Psoas muscle (tissue), 8 donors: Measurements from ENCODE around the gene SMARCD3. TPM values are rescaled to one million over a fixed set of nuclear protein-coding genes. Genes with fewer than 3 reads are reported as not detected.

ENCODE experiments used
- ATAC-seq, 4 donors: fragments of 200-7000 bp; cut with Tn5 transposase; one replicate each; pipeline ENCODE4 v1.9.1; 2020; ENCODE audit warnings: moderate library complexity in 3 of 4, mild to moderate bottlenecking in 2 of 4
- DNase-seq, 2 donors: peaks; one replicate each; pipeline ENCODE4 v3.0.0-alpha.2; 2020
- H3K27ac ChIP-seq: fragments of 200-600 bp; one replicate; pipeline ENCODE4 v1.8.0; 2022
- H3K27me3 ChIP-seq, 3 donors: fragments of 200-600 bp in 1 of 3; one replicate each; pipeline versions ENCODE4 v1.6.1 to v1.8.0; 2013 to 2022; ENCODE audit warnings: low read length in 2 of 3, mild to moderate bottlenecking in 2 of 3, moderate library complexity in 1 of 3; ENCODE audit not compliant: insufficient read depth in 3 of 3
- H3K36me3 ChIP-seq, 2 donors: fragments of 200-600 bp in 1 of 2; one replicate each; pipeline versions ENCODE4 v1.6.1 to v1.8.0; 2013 to 2022; ENCODE audit warnings: low read depth in 1 of 2, mild to moderate bottlenecking in 1 of 2, moderate library complexity in 1 of 2; ENCODE audit not compliant: insufficient read depth in 1 of 2
- H3K4me1 ChIP-seq: fragments of 200-600 bp; one replicate; pipeline ENCODE4 v1.8.0; 2022
- H3K4me3 ChIP-seq: fragments of 200-600 bp; one replicate; pipeline ENCODE4 v1.8.0; 2022; ENCODE audit warnings: mild to moderate bottlenecking
- H3K9me3 ChIP-seq: fragments of 200-600 bp; one replicate; pipeline ENCODE4 v1.8.0; 2022
- WGBS, 3 donors: extraction: QIAGEN DNeasy Blood & Tissue Kit; methylation state at CpG; one replicate each; pipeline versions ENCODE4 v1.1.6 to v1.1.7; 2013; 5-methylcytosine and 5-hydroxymethylcytosine counted together
- intact Hi-C, 2 donors: fragments of 100-400 bp; cut with DNase I; formaldehyde crosslinking; loops; one replicate each; pipeline versions ENCODE4 v1.11.0 to v1.14.2; 2022
- polyA plus RNA-seq, 3 donors: library from polyadenylated mRNA; stranded (reverse); fragments of 200-250 nt; gene quantifications; one replicate each; pipeline ENCODE4 v1.2.3, GENCODE V29; 2013
- total RNA-seq, 4 donors: library from RNA; stranded (reverse); fragmentation: NEBNext Ultra II Directional in 2 of 4; extraction: Animal tissue kit (Norgen Biotek cat#: 25700) in 2 of 4; gene quantifications; one replicate each; pipeline versions ENCODE4 v1.2.1 to v1.2.4, GENCODE V29; 2021 to 2023
- TF ChIP-seq, protein P1 (sequence below): fragments of 200-600 bp; IDR thresholded peaks from one replicate; pipeline ENCODE4 v1.8.0; 2022; ENCODE audit warnings: antibody characterized with exemption
- donor health status: healthy with polysubstance abuse.
- donor health status: DM: no; HTN: no; CAD: no; lungs with moderate emphysema.
- donor health status: Bipolar disorder and iron deficiency.
- donor health status: healthy.
- donor health status: DM: yes; HTN: yes; CAD: no.
- donor health status: DM: no; HTN: no; CAD: no.
- donor health status: DM: no; HTN: no; CAD: no.
- donor health status: DM: yes; HTN: yes; CAD: no.

SMARCD3 gene
- total and polyA plus RNA-seq, 7 donors: 38.3 to 138 (median 92.5) TPM

DNA sequence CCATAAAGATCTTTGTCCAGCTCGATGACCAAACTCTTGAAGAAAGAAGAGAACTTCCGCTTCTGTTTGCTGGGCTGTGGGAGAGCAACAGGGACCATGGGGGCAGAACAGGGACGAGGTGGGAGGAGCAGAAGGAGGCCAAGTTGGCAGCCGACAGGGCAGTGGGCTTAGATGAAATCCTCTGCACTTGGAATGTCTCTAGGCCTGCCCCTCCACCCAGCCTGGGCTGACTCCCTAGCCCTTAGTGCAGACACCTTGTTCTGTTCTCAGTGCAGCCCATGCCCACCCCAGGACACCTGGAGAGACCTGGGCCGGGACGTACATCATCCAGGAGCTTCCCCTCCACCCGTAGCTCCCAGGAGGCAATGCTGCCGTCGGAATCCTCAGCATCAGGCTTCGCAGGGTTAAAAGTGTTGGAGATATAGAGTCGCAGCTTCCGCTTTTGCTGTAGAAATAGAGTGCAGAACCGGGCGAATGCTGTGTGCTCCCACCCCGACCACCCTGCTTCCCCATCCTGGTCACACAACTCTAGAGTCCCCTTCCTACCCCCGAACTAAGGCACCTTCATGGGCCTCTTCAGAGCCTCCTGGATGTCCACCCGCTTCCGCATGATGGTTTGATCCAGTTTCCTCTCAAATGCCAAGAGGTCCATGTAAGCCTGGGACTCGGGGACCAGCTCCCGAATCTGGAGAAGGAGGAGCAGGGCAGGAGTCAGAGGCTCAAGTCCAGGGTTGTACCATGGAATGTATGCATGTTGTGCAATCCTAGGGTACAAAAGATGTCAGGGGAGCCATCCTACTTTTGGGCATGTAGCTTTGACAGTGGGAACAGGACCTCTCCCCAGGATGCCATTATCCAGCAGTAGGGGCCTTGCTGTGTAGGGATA is 6.1 kb downstream of the SMARCD3 start:
- DNase-seq (no peak), ATAC-seq (no peak)
- peaks cover 0 to 66% of the 10 kb centered on the region in 2 donors for H3K36me3 ChIP-seq
- TF ChIP-seq, protein P1, sequence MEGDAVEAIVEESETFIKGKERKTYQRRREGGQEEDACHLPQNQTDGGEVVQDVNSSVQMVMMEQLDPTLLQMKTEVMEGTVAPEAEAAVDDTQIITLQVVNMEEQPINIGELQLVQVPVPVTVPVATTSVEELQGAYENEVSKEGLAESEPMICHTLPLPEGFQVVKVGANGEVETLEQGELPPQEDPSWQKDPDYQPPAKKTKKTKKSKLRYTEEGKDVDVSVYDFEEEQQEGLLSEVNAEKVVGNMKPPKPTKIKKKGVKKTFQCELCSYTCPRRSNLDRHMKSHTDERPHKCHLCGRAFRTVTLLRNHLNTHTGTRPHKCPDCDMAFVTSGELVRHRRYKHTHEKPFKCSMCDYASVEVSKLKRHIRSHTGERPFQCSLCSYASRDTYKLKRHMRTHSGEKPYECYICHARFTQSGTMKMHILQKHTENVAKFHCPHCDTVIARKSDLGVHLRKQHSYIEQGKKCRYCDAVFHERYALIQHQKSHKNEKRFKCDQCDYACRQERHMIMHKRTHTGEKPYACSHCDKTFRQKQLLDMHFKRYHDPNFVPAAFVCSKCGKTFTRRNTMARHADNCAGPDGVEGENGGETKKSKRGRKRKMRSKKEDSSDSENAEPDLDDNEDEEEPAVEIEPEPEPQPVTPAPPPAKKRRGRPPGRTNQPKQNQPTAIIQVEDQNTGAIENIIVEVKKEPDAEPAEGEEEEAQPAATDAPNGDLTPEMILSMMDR: no peak
- WGBS, 3 donors: 64 to 74% (median 69%) methylated on average over 19 to 20 of the region's 20 CpGs
- H3K9me3 ChIP-seq: no peaks in the 10 kb centered on the region
- intact Hi-C loops: loop anchor here (5.0 kb wide), 3 partner anchors 50 to 120 kb away; no protein-coding TSS in a partner anchor
- no peaks in the 10 kb centered on the region for H3K27me3 ChIP-seq
- peaks cover 52% of the 10 kb centered on the region for H3K4me1 ChIP-seq
- H3K27ac ChIP-seq: no peak overlapping the region
- H3K4me3 ChIP-seq: no peak overlapping the region

- peaks cover 57% of the 10 kb centered on the region for H3K4me1 ChIP-seq
Observed at GRCh38 chr7:151241755-151242096, 6.8 kb downstream of the SMARCD3 start.

GRCh38 chr7:151240942-151241754 is 7.3 kb downstream of the SMARCD3 start:
- no peak for DNase-seq
- Histone ChIP-seq H3K4me3 (no peak overlapping the region), H3K36me3 (peaks cover 0 to 79% of the 10 kb centered on the region in 2 donors), H3K9me3 (no peaks in the 10 kb centered on the region), H3K4me1 (peaks cover 51% of the 10 kb centered on the region), H3K27me3 (no peaks in the 10 kb centered on the region), H3K27ac (peak overlapping the region; percentile 42)
- intact Hi-C loops: loop anchor here (5.0 kb wide), 3 partner anchors 49 to 119 kb away; no protein-coding TSS in a partner anchor
- TF ChIP-seq, protein P1: no peak
- ATAC-seq: no peak
- 74 to 85% (median 77%) methylated on average over 7 of the region's 7 CpGs for WGBS, 3 donors

More at GRCh38 chr7:151241755-151242096, 6.8 kb downstream of the SMARCD3 start:
- peak in 1 of 2 donors; percentile 39 for DNase-seq
- 83 to 90% (median 86%) methylated on average over 9 of the region's 9 CpGs for WGBS, 3 donors
- Histone ChIP-seq H3K4me3 (no peak overlapping the region), H3K27ac (peak overlapping the region; percentile 16), H3K9me3 (no peaks in the 10 kb centered on the region), H3K27me3 (no peaks in the 10 kb centered on the region), H3K36me3 (peaks cover 0 to 73% of the 10 kb centered on the region in 2 donors)
- no peak for ATAC-seq
- intact Hi-C loops: loop anchor here (5.0 kb wide), 3 partner anchors 49 to 119 kb away; no protein-coding TSS in a partner anchor
- TF ChIP-seq, protein P1: no peak

DNA sequence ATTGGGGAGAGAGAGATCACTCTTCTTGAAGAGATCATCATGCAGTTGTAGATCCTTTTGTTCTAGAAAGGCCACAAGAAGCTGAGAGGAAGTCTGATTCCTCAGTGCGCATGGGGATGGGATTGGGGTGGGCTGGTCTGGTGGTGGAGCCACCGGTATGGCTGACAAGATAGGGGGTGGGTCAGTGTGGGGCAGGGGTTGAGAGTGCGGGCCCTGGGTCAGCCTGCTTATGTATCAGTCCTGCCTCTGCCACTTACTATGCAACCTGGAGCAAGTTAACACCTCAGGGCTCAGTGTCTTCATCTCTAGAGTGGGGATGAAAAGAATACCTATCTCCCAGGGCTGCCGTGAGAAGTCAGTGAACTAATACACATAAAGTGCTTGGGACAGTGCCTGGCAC is 8.0 kb downstream of the SMARCD3 start:
- intact Hi-C loops: loop anchor here (5.0 kb wide), 3 partner anchors 48 to 118 kb away; no protein-coding TSS in a partner anchor
- no peaks in the 10 kb centered on the region for H3K27me3 ChIP-seq

More for the DNA sequence above, 8.0 kb downstream of the SMARCD3 start:
- peaks cover 0 to 85% of the 10 kb centered on the region in 2 donors for H3K36me3 ChIP-seq
- H3K9me3 ChIP-seq: no peaks in the 10 kb centered on the region
- no peak overlapping the region for H3K4me3 ChIP-seq
- H3K4me1 ChIP-seq: peaks cover 45% of the 10 kb centered on the region
- no peak for ATAC-seq
- TF ChIP-seq, protein P1: no peak
- peak overlapping the region; percentile 42 for H3K27ac ChIP-seq
- no peak for DNase-seq
- WGBS, 3 donors: 59 to 70% (median 64%) methylated on average over 4 of the region's 4 CpGs
